Measurements from ENCODE around the gene MEF2B. TPM values are rescaled to one million over a fixed set of nuclear protein-coding genes. Genes with fewer than 3 reads are reported as not detected.

The MEF2B gene
- total and polyA plus RNA-seq, 10 of the 15 experiments (the other 5 are each of a cell fraction or from before 2014, with no cell fraction given) = 0.09 to 33.0 (median 8.9) TPM

- TF ChIP-seq ETV6 (conservative IDR thresholded peaks at IDR 0.05 in 1 of 2, IDR thresholded peaks at IDR 0.05 in 1 of 2; ENCODE audit: borderline replicate concordance in 1 of 2, low read depth in 1 of 2) (no peak), SPI1 (IDR thresholded peaks at IDR 0.05; ENCODE audit: borderline replicate concordance, insufficient read depth, low read depth, low read length) (no peak), SMAD1 (IDR thresholded peaks at IDR 0.05; ENCODE audit: low read depth, partially characterized antibody) (no peak), SP1 (IDR thresholded peaks at IDR 0.05; ENCODE audit: low read depth, low read length) (no peak), RAD21 (IDR thresholded peaks at IDR 0.05; ENCODE audit: insufficient read depth, low read depth, low read length) (no peak)
Observed at GRCh38 chr19:19186742-19187141, 16.7 kb upstream of the MEF2B start (continued).

- peaks cover 2% of the 10 kb centered on the region; the same call in 1 of the 3 replicates for H3K9me3 ChIP-seq (replicated peaks; ENCODE audit: control insufficient read depth, insufficient read depth, low read length)
- intact Hi-C loops (cut with micrococcal nuclease; ENCODE audit: unreplicated experiment) = no loop called here
- no TSS peak for BruUV-seq (replicated peaks)
- ATAC-seq (peak; percentile 95), FAIRE-seq (no peak), DNase-seq (ENCODE audit: low read depth, low spot score) (no peak)
- no peak overlapping the region for H3K9ac ChIP-seq (ENCODE audit: control insufficient read depth, insufficient read depth, low read length)
- ChIA-PET SMC1A (ENCODE audit: uncharacterized antibody, unreplicated experiment) (no interaction called here), POLR2A (no interaction called here), CTCF (interaction anchor here (0.6 to 1.0 kb wide), 3 partner anchors 30 to 176 kb away, joined by 3 read pairs; no protein-coding TSS in a partner anchor), RAD21 (ENCODE audit: unreplicated experiment) (interaction anchor here (1.0 kb wide), 1 partner anchor 11 kb away, joined by 4 read pairs; no protein-coding TSS in a partner anchor)
- peaks cover 2 to 3% of the 10 kb centered on the region in 2 experiments; a peak in 2 of 4 replicates for H3K36me3 ChIP-seq (ENCODE audit: control insufficient read depth in 2 of 2, insufficient read depth in 2 of 2, low read length in 1 of 2)
- no peaks in the 10 kb centered on the region for H3K27me3 ChIP-seq (replicated peaks in 1 of 2; ENCODE audit: control insufficient read depth in 2 of 2, insufficient read depth in 2 of 2, low read length in 1 of 2)
- H3K79me2 ChIP-seq (ENCODE audit: control insufficient read depth, insufficient read depth, low read length) = peaks cover 11% of the 10 kb centered on the region
- no peak overlapping the region for H2AFZ ChIP-seq (ENCODE audit: control insufficient read depth, low read depth, low read length)
- H3K27ac ChIP-seq (ENCODE audit: control insufficient read depth, insufficient read depth) = no peak overlapping the region
- 64% methylated on average over 9 of the region's 9 CpGs for WGBS (ENCODE audit: insufficient coverage, insufficient replicate concordance, low lambda C conversion rate, missing lambda C conversion rate)
- H3K4me2 ChIP-seq (ENCODE audit: control insufficient read depth, insufficient read depth) = no peak overlapping the region
- no peak overlapping the region for H3K4me3 ChIP-seq
- peaks cover 6% of the 10 kb centered on the region; the same call in 1 of the 2 replicates for H3K4me1 ChIP-seq (ENCODE audit: control insufficient read depth, insufficient read depth, low read length)
- no peaks in the 10 kb centered on the region for H4K20me1 ChIP-seq (ENCODE audit: control insufficient read depth, insufficient read depth)
- in situ Hi-C loops (cut with MboI) = no loop called here
- TF ChIP-seq ZZZ3 (IDR thresholded peaks at IDR 0.05; ENCODE audit: control insufficient read depth, insufficient read length, low read depth) (no peak), HDAC6 (IDR thresholded peaks at IDR 0.05; ENCODE audit: unreplicated experiment) (no peak), ZBTB33 (IDR thresholded peaks at IDR 0.05) (0 out of 2 replicates have a peak, but pooled peaks have one; percentile 32), SRF (IDR thresholded peaks at IDR 0.05; ENCODE audit: low read depth in 2 of 2, low read length in 2 of 2) (no peak), ZNF622 (IDR thresholded peaks at IDR 0.05) (no peak), ATF7 (IDR thresholded peaks at IDR 0.05; ENCODE audit: low read depth) (no peak), MXI1 (IDR thresholded peaks at IDR 0.05; ENCODE audit: low read depth, low read length) (no peak), CEBPZ (IDR thresholded peaks at IDR 0.05; ENCODE audit: low read depth, low read length) (no peak), HCFC1 (IDR thresholded peaks at IDR 0.05; ENCODE audit: low read length) (no peak)
- TF ChIP-seq, protein P1, sequence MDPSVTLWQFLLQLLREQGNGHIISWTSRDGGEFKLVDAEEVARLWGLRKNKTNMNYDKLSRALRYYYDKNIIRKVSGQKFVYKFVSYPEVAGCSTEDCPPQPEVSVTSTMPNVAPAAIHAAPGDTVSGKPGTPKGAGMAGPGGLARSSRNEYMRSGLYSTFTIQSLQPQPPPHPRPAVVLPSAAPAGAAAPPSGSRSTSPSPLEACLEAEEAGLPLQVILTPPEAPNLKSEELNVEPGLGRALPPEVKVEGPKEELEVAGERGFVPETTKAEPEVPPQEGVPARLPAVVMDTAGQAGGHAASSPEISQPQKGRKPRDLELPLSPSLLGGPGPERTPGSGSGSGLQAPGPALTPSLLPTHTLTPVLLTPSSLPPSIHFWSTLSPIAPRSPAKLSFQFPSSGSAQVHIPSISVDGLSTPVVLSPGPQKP (IDR thresholded peaks at IDR 0.05; ENCODE audit: low read depth, low read length) = no peak
Observed at GRCh38 chr19:19185853-19186740, 16.0 kb upstream of the MEF2B start.
